Prostate gland (tissue), 2 donors: ENCODE results near the gene CNTNAP2. TPM values are rescaled to one million over a fixed set of nuclear protein-coding genes. Genes with fewer than 3 reads are reported as not detected.

Experiments used
- DNase-seq: peaks from one replicate; pipeline ENCODE4 v3.0.0-alpha.2; 2019; ENCODE audit warnings: low spot score
- H3K27ac ChIP-seq, 2 donors: fragments of 200-600 bp; sonication (generic); 2 replicates each; pipeline ENCODE4 v1.5.1; 2017 to 2019
- H3K27me3 ChIP-seq: fragments of 200-600 bp; sonication (generic); replicated peaks from 2 replicates; pipeline ENCODE4 v1.5.1; 2019; ENCODE audit not compliant: insufficient read depth
- H3K36me3 ChIP-seq, 2 donors: fragments of 200-600 bp; sonication (generic); 1 replicate in 1 of 2; 2 replicates in 1 of 2; pipeline versions ENCODE4 v1.5.1 to v1.8.1; 2017 to 2019
- H3K4me1 ChIP-seq: fragments of 200-600 bp; sonication (generic); replicated peaks from 2 replicates; pipeline ENCODE4 v1.5.1; 2019
- H3K4me3 ChIP-seq, 2 donors: fragments of 200-600 bp; sonication (generic); 2 replicates each; pipeline ENCODE4 v1.5.1; 2017 to 2019
- H3K9me3 ChIP-seq: fragments of 200-600 bp; sonication (generic); 2 replicates; pipeline ENCODE4 v1.5.1; 2017
- POLR2A ChIP-seq: fragments of 450-650 bp; IDR thresholded peaks from one replicate; pipeline ENCODE4 v1.6.1; 2016; ENCODE audit warnings: antibody characterized with exemption, mild to moderate bottlenecking
- POLR2AphosphoS5 ChIP-seq: sonication (generic); formaldehyde crosslinking; IDR thresholded peaks from one replicate; pipeline ENCODE4 v1.6.1; 2017; ENCODE audit warnings: antibody characterized with exemption
- WGBS: methylation state at CpG from one replicate; pipeline ENCODE4 v1.1.5; 2018; 5-methylcytosine and 5-hydroxymethylcytosine counted together
- intact Hi-C: fragments of 100-400 bp; cut with DNase I; formaldehyde crosslinking; loops from one replicate; pipeline ENCODE4 v1.14.2; 2022
- total RNA-seq, 2 donors: library from RNA; depleted of rRNA; stranded (reverse); fragments of >200 nt; gene quantifications; one replicate each; pipeline ENCODE4 v1.1.0, GENCODE V29; 2016
- TF ChIP-seq, protein P1 (sequence below), 4 experiments: fragments of 200-600 bp in 2 of 4; fragments of 450-650 bp in 2 of 4; sonication (generic) in 2 of 4; IDR thresholded peaks; 1 replicate in 3 of 4; 2 replicates in 1 of 4; pipeline ENCODE4 v1.5.1; 2016 to 2019; ENCODE audit warnings: antibody characterized with exemption in 4 of 4, mild to moderate bottlenecking in 2 of 4, moderate library complexity in 2 of 4

Gene CNTNAP2
- total RNA-seq, 2 donors from 2014 or later = 10.6 to 43.7 TPM

DNA sequence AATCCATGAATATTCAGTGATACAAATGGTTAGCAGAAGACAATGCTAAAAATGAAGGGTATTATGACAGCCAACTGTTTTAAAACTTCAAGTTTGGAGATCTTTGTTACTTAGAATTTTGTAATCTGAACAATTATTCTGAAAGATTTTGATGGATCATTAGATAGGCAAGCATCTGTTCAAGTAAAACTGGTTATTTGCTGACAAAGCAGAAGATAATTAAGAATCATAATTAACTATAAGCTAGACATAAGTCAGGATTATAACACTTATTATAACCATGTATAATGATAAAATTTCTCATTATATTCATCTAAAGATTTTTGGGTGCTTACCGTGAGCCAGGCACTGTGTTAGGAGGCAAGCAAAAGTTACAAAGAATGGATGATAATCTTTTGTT, 1145.1 kb downstream of the CNTNAP2 start:
- Histone ChIP-seq H3K9me3 (no peaks in the 10 kb centered on the region), H3K4me1 (no peaks in the 10 kb centered on the region), H3K4me3 (no peak overlapping the region), H3K36me3 (no peaks in the 10 kb centered on the region), H3K27me3 (no peaks in the 10 kb centered on the region), H3K27ac (no peak overlapping the region)
- 95% methylated on average over 1 of the region's 1 CpG for WGBS
- TF ChIP-seq, protein P1, sequence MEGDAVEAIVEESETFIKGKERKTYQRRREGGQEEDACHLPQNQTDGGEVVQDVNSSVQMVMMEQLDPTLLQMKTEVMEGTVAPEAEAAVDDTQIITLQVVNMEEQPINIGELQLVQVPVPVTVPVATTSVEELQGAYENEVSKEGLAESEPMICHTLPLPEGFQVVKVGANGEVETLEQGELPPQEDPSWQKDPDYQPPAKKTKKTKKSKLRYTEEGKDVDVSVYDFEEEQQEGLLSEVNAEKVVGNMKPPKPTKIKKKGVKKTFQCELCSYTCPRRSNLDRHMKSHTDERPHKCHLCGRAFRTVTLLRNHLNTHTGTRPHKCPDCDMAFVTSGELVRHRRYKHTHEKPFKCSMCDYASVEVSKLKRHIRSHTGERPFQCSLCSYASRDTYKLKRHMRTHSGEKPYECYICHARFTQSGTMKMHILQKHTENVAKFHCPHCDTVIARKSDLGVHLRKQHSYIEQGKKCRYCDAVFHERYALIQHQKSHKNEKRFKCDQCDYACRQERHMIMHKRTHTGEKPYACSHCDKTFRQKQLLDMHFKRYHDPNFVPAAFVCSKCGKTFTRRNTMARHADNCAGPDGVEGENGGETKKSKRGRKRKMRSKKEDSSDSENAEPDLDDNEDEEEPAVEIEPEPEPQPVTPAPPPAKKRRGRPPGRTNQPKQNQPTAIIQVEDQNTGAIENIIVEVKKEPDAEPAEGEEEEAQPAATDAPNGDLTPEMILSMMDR (IDR thresholded peaks at IDR 0.05) = no peak
- no peak for TF ChIP-seq POLR2AphosphoS5
- TF ChIP-seq POLR2A = no peak
- no peak for DNase-seq
- intact Hi-C loops = no loop called here

GRCh38 chr7:147265528-147265927, 1148.9 kb downstream of the CNTNAP2 start:
- Histone ChIP-seq H3K27ac (no peak overlapping the region), H3K4me1 (no peaks in the 10 kb centered on the region), H3K27me3 (no peaks in the 10 kb centered on the region), H3K36me3 (no peaks in the 10 kb centered on the region), H3K9me3 (no peaks in the 10 kb centered on the region), H3K4me3 (no peak overlapping the region)
- WGBS = 91% methylated on average over 8 of the region's 8 CpGs
- TF ChIP-seq POLR2A = no peak
- TF ChIP-seq, protein P1 (IDR thresholded peaks at IDR 0.05) = no peak
- no peak for TF ChIP-seq POLR2AphosphoS5
- intact Hi-C loops = no loop called here
- no peak for DNase-seq

DNA sequence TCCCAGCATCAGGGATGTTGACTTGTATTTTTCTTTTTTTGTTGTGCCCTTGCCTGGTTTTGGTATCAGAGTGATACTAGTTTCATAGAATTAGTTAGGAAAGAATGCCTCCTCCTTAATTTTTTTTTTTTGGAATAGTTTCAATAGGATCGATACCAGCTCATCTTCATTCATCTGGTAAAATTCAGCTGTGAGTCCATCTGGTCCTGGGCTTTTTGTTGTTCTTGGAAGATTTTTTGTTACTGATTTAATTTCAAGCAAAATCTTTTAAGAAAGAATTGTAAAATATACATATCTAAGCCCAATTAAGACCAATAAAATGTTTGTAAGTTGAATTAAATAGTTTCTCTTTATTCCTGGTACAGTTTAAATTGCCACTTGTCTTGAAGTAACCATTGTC, 1159.5 kb downstream of the CNTNAP2 start:
- Histone ChIP-seq H3K27ac (no peak overlapping the region), H3K4me3 (no peak overlapping the region), H3K9me3 (no peaks in the 10 kb centered on the region), H3K36me3 (no peaks in the 10 kb centered on the region), H3K27me3 (no peaks in the 10 kb centered on the region), H3K4me1 (no peaks in the 10 kb centered on the region)
- no peak for DNase-seq
- TF ChIP-seq, protein P1 (IDR thresholded peaks at IDR 0.05) = no peak
- TF ChIP-seq POLR2AphosphoS5 (no peak), POLR2A (no peak)
- 49% methylated on average over 1 of the region's 1 CpG for WGBS
- intact Hi-C loops = no loop called here

- WGBS = 27% methylated on average over 6 of the region's 6 CpGs
- intact Hi-C loops = no loop called here
- Histone ChIP-seq H3K9me3 (no peaks in the 10 kb centered on the region), H3K27ac (no peak overlapping the region), H3K36me3 (no peaks in the 10 kb centered on the region), H3K4me1 (no peaks in the 10 kb centered on the region), H3K27me3 (no peaks in the 10 kb centered on the region), H3K4me3 (no peak overlapping the region)
- no peak for DNase-seq
- TF ChIP-seq POLR2AphosphoS5 = no peak
- TF ChIP-seq POLR2A = no peak
- TF ChIP-seq, protein P1 (IDR thresholded peaks at IDR 0.05) = no peak
Measured at GRCh38 chr7:147276783-147277370, 1160.3 kb downstream of the CNTNAP2 start.

- intact Hi-C loops = no loop called here
- Histone ChIP-seq H3K36me3 (no peaks in the 10 kb centered on the region), H3K27me3 (no peaks in the 10 kb centered on the region), H3K4me3 (no peak overlapping the region), H3K9me3 (no peaks in the 10 kb centered on the region), H3K4me1 (no peaks in the 10 kb centered on the region), H3K27ac (no peak overlapping the region)
- DNase-seq = no peak
- TF ChIP-seq POLR2AphosphoS5 (no peak), POLR2A (no peak)
- TF ChIP-seq, protein P1 (IDR thresholded peaks at IDR 0.05) = no peak
- 28% methylated on average over 4 of the region's 4 CpGs for WGBS
Measured at GRCh38 chr7:147279514-147279913, 1162.9 kb downstream of the CNTNAP2 start.
